ENCODE measurements around the gene KLK11.

KLK11 gene

DNA sequence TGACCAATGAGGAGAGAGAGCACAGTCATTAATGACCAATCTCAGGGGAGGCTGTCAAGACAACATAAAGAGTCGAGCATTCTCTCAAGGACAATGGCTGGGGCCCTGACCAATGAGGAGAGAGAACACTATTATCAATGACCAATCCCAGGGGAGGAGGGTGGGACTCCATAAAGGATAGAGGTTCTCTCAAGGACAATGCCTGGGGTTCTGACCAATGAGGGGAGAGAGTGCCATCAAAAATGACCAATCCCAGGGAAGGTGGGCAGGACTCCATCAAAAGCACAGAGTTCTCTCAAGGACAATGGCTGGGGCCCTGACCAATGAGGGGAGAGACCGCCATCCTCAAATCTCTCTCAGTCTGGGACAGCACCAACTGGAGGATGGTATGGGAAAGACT is 3.3 kb upstream of the KLK11 start:
- no peak for DNase-seq (ENCODE audit: low read depth in 2 of 2, low spot score in 1 of 2)

DNA sequence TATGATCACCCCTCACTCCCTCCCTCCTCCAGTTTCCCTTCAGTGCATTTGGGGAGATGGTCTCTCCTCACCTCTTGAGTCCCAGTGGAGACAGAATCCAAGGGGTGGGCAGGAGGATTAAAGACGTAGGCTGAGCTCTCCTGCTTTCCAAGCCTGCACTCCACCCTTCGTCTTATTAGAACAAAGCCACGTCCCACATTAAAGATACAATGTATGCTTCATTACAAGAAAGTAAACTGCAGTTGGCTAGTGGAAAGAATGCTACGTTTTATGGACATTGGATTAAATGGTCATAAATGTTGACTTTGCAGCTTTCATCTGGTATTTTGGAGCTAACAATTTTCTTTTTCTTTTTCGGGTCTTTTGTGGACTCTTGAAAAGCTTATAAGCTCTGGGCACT is 1.5 kb upstream of the KLK11 start:
- DNase-seq (ENCODE audit: low read depth in 2 of 2, low spot score in 1 of 2) = no peak

GRCh38 chr19:51027126-51027806 is 850 bp upstream of the KLK11 start:
- no peak for DNase-seq (ENCODE audit: low read depth in 2 of 2, low spot score in 1 of 2)

DNA sequence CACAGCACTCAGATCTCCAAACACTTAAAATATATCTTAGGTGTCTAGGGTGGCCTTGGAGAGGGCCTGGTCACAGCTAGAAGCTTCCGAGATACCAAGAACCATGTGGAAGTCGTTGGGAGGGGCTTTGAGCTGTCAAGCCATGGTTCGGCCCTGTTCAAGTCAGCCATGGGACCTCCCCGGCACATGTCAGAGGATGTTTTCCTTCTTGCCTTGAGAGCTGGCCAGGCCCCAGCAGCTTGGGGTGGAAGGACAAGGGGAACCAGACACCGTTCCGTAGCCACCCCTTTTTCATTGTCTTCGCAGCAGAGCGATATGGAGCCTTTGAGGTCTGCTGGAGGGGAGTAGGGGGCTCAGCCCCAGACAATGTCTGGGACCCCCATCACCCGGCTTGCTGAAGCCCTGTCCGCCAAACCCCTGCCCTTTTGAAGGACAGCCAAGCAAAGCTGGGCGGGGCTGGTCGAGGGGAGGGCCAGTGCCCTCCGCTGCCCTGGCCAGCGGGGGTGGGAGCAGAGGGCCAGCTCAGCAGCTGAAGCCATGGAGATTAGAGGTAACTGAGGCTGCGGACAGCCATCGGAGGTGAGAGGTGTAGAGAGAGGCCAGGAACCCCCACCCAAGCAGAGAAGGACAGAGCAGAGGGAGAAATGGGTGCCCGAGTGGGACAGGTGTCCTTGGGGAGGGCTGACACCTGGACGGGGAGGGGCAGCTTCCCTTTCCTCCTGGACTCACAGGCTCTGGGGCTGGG is 435 bp downstream of the KLK11 start:
- no peak for DNase-seq (ENCODE audit: low read depth in 2 of 2, low spot score in 1 of 2)

- DNase-seq (ENCODE audit: low read depth in 2 of 2, low spot score in 1 of 2) = no peak
These were observed 1.0 kb downstream of the KLK11 start for GRCh38 chr19:51025401-51025800.

GRCh38 chr19:51024924-51025323 is 1.5 kb downstream of the KLK11 start:
- no peak for DNase-seq (ENCODE audit: low read depth in 2 of 2, low spot score in 1 of 2)

- no peak for DNase-seq (ENCODE audit: low read depth in 2 of 2, low spot score in 1 of 2)
These were observed 2.5 kb downstream of the KLK11 start for GRCh38 chr19:51023946-51024345.

- DNase-seq (ENCODE audit: low read depth in 2 of 2, low spot score in 1 of 2) = no peak
These were observed 3.9 kb downstream of the KLK11 start for GRCh38 chr19:51022526-51022925.

- no peak for DNase-seq (ENCODE audit: low read depth in 2 of 2, low spot score in 1 of 2)
These were observed 5.3 kb downstream of the KLK11 start for GRCh38 chr19:51020988-51021651.

DNA sequence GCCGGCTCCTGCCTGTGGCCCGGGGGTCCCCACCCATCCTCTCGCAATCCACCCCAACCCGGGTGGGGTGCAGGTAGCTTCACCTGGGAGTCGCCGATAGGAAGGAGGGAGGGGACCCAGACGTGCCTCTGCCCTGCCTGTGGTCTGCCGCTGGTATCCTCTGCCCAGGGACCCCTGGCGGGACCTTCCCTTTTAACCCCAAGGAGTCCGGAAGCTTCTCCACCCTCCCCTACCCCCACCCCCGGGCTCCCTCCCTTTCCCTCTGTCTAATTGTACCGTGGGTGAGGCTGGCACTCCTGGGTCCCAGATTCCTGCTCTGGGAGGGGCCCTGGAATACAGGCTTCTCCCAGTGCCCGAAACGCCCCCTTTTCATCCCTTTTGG is 6.9 kb downstream of the KLK11 start, which contains the start of gene KLK10:
KLK10 (minus strand) TSS at position 166 of the 382 bp plus-strand sequence. CDS start 579 bp downstream, outside the sequence.
- no peak for DNase-seq (ENCODE audit: low read depth in 2 of 2, low spot score in 1 of 2)

DNA sequence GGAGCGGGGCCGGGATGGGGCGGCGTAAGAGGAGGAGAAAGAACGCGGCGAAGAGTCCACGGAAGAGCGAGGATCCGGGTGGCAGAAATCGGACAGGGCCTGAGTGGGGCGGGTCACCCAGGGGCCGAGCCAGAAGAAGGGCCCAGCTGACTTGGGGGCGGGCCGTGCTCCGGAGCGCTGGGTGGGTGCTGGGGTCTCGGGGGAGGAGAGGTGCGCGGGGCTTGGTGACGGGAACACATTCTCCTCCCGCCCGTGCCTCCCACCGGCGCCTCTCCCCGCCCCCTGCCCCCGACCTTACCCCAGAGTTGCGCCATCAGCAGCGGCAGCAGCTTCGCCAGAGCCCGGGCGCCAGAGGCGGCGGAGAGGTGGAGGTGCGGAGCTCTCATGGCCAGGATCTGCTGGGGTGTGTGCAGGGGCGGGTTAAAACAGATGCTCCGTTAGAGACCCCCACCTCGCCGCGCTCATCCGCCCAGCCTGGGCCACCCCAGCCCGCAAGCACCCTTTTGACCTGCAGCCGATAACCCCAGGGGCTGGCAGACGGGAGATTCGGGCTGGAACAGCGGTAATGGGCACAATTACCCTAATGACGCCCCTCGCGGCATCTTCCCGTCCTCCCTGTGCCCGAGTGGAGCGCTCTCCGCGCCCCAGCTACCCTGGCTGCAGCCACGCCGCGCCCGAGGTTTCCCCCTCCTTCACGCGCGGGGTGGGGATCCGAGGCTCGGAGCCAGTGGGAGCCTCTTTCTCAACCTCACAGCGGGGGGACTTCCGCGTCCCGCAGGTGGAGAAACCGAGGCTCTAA is 7.5 kb downstream of the KLK11 start:
- no peak for DNase-seq (ENCODE audit: low read depth in 2 of 2, low spot score in 1 of 2)

DNA sequence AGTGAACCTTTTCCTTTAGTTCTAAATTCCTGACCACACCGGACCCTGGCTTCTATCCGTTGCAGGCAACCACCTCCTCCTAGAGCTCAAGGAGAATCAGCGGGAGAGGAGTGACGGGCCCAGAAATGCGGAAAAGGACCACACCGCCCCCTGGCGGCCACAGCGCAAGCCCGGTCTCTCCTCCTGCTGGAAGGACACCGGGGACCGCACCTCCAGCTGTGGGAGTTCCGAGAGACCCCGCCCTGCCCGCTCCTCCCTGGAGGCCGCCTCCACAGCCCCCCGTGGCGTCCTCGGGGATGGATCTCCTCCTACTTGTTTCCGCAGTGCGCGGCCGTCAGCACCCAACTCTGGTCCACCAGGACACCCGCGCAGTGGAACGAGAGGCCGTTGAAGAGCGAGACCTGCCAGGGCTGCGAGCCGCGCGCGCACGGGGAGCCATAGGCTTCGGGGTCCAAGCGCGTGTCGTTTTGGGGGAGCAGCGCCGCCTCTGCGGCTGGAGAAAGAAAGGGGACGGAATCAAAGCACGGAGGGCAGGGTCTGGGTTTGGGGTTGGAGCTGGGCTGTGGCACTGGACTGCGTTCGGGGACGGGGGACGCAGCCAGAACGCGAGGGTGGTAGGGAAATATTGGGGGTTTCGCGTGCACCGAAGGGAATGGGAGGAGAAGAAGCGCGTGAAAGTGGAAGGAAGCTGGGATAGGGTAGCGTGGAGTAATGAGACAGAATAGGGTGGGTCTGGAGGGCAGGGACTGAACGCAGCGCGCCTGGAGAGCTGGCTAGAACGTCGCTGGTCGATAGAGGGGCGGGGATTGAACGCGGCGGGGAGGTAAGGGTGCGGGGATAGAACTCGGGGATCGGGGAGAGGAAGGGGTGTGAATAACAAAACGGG is 9.4 kb downstream of the KLK11 start:
- DNase-seq (ENCODE audit: low read depth in 2 of 2, low spot score in 1 of 2) = peak in 1 of 2 donors; percentile 18

DNA sequence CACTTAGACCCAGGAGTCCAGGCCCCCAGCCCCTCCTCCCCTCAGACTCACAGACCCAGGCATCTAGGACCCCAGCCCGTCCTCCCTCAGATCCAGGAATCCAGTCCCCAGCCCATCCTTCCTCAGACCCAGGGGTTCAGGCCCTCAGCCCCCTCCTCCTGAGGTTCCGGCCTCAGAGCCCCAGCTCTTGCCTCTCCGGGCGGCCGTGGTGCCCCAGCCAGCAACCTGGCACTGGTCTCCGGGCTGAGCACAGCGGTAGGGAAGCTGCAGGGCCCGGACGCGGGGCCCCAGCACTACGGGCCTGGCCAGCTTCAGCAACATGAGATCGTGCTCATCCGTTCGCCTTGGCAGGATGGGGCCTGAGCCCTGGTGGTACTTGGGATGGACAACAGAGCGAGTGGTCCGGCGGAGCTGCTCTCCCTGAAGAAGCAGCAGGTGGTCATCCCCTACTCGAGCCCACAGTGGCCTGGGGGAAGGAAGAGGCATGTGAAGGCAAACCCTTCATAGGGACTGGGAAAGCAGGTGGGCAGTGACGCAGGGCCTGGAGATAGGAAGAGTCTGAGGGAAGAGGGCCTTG is 10.6 kb downstream of the KLK11 start:
- DNase-seq (ENCODE audit: low read depth in 2 of 2, low spot score in 1 of 2) = no peak

- DNase-seq (ENCODE audit: low read depth in 2 of 2, low spot score in 1 of 2) = no peak
These were observed 12.2 kb downstream of the KLK11 start for GRCh38 chr19:51014242-51014641.

DNA sequence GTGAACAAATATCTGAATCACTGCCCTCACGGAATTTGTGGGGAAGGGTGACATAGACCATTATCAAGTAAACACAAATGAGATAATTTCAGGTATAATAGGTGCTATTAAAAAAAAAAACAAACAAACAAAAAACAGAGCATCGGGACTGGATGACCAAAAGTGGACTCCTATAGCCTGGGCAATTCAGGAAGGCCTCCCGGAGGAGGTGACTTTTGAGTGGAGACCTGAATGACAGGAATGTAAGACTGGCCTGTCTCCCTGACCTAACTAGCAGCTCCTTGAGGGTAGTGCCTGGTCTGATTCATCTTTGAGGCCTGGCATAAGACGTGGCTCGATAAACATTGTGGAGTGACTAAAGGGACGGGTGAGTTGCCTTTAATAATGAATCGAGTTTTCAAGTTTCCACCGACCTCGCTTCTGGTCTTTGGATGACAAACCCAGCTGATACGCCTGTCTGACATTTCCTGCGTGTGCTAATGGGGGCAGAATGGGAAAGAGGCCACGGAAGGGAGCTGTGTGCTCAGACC is 13.7 kb downstream of the KLK11 start:
- no peak for DNase-seq (ENCODE audit: low read depth in 2 of 2, low spot score in 1 of 2)

DNA sequence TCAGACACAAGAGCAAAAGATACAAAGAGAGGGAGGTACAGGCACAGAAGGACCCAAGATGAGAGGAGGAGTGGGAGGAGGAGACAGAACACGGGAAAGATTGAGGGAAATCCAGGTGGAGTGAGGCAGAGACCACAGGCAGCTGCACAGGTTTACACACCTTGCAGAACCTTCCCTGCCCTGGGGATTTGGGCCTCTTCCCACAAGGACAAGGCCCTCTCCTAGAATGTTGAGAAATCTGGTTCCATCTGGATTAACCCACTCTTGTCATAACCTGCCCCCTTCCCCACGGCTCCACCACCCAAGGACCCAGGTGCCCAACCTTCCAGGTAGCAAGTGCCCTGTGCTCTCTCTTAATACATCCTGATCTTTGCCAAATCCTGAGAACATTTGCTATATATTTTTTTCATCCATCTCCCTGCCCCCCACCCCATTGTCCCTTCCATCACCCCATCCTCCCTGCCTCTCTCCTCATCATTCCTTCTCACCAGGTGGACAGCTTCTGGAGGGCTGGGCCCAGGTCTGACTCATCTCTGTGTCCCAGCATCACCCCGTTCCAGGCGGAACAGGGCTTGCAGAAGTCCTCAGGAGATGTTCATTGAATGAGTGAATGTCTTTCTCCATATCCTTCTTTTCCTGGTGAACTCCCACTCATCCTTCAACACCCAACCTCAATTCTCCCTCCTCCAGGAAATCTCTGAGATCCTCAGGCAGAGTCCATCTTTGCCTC is 16.2 kb downstream of the KLK11 start:
- no peak for DNase-seq (ENCODE audit: low read depth in 2 of 2, low spot score in 1 of 2)

DNA sequence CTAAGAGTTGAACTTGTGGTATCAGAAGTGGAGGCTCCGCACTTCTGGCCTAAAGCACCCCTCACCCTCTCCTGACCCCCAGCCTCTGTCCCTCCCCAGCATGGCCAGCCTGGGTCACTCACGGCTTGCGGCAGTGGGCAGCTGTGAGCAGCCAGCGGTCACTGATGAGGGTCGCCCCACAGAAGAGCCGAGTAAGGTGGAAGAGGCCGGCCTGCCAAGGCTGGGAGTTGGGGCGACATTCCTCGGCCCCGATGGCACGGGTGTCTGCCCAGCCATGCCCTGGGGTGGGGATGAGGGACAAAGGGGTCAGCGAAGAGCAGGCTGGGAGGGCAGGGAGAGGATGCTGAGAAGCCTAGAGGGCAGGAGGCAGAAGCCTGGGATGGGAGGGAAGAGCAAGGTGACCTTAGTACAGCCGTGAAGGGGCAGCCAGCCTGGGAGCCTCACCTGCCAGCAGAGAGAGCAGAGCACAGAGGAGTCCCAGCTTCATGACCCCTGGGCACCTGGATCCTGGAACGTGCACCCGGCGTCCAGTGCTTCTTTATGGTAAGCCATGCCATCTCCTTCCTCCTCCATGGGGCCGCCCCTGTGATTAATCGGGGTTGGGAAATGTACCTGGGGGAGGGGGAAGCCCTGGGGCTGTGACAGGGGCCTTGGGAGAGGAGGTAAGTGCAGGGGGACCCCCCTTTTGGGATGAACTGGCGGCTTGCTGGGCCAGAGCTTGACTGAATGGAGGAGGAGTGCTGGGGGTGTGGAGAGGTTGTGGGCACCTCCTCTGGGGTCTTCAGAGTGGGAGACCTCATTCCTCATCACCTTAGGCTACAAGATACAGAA is 17.1 kb downstream of the KLK11 start:
- DNase-seq (ENCODE audit: low read depth in 2 of 2, low spot score in 1 of 2) = no peak

DNA sequence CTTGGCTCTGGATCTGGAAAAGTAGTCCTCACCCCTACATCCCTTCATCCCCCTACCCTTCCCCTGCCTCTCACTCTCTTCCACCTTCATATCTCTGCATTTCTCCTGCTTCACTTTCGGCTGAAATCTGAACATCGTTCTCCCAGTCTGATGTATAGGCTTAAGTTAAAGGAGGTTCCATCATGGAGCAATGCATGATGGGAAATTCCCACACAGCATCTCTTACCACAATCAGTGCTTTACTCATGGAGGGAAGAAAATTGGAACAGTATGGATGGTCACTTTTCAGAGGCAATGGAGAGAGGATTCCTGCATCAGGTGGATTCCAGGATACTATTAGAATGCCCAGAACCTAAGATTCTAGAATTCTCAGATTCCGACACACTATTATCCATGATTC is 18.9 kb downstream of the KLK11 start:
- DNase-seq (ENCODE audit: low read depth in 2 of 2, low spot score in 1 of 2) = no peak
